ENCODE measurements around the gene DNA2.
"Not testable (repeated sequence)": the region's sequence is repeated elsewhere in the genome, so short reads cannot be mapped to it uniquely, and the experiment has no call there.

DNA2 gene, protein sequence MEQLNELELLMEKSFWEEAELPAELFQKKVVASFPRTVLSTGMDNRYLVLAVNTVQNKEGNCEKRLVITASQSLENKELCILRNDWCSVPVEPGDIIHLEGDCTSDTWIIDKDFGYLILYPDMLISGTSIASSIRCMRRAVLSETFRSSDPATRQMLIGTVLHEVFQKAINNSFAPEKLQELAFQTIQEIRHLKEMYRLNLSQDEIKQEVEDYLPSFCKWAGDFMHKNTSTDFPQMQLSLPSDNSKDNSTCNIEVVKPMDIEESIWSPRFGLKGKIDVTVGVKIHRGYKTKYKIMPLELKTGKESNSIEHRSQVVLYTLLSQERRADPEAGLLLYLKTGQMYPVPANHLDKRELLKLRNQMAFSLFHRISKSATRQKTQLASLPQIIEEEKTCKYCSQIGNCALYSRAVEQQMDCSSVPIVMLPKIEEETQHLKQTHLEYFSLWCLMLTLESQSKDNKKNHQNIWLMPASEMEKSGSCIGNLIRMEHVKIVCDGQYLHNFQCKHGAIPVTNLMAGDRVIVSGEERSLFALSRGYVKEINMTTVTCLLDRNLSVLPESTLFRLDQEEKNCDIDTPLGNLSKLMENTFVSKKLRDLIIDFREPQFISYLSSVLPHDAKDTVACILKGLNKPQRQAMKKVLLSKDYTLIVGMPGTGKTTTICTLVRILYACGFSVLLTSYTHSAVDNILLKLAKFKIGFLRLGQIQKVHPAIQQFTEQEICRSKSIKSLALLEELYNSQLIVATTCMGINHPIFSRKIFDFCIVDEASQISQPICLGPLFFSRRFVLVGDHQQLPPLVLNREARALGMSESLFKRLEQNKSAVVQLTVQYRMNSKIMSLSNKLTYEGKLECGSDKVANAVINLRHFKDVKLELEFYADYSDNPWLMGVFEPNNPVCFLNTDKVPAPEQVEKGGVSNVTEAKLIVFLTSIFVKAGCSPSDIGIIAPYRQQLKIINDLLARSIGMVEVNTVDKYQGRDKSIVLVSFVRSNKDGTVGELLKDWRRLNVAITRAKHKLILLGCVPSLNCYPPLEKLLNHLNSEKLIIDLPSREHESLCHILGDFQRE

DNA sequence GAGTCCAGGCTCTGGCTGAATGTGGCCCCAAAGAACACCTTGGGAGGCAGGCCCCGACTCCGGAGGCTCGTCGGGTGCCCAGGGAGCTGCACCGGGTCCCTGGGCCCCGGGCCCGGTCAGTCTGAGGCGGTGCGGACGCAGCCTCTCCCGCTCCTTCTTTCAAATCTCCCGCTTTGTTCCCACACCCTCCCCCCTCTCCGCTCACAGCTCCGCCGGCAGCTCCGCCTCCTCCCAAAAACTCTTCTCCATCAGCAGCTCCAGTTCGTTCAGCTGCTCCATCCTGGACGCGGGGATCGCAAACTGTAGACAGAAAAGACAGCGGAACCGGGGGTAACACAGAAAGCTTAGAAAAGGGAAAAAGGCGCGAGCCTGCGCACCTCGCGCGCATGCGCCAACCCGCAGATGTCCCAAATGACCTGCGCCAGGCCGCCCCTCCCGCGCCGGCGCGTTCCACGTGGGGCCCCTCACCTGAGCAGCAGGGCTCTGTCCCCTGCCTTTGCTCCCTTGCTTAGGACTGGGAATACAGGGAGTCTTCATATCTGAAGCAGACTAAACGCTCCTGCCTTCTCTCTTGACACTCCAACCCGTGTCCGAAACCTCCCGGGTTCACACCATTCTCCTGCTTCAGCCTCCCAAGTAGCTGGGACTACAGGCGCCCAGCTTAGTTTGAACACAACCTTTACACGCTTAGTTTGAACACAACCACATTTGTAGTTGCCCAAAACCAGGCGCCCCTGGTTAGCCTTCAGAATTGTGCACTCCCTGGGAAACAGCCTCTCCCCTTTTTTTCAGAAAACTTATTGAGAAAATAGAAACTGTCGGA, at the start of gene DNA2:
TSS of gene DNA2 (minus strand) at position 388 of the 823 bp plus-strand sequence. CDS start at position 279, 109 bp downstream.
- Histone ChIP-seq H3K4me2 (ENCODE audit: low read length) (peak within 1 kb of the TSS; percentile 95), H3K9ac (ENCODE audit: low read length) (peak within 1 kb of the TSS; percentile 94), H3K9me2 (ENCODE audit: low read depth, low read length) (no peaks in the 10 kb centered on the region), H3K36me3 (ENCODE audit: insufficient read depth, low read length) (peaks cover 32% of the 10 kb centered on the region), H3K27me3 (ENCODE audit: insufficient read depth, low read length) (no peaks in the 10 kb centered on the region), H3K27ac (ENCODE audit: low read depth, low read length, poor library complexity, severe bottlenecking) (peak within 1 kb of the TSS; percentile 52), H4K20me1 (ENCODE audit: insufficient read depth, low read length) (no peaks in the 10 kb centered on the region), H3K9me3 (ENCODE audit: low read length) (no peaks in the 10 kb centered on the region), H2AFZ (ENCODE audit: low read length) (0 out of 2 replicates have a peak within 1 kb of the TSS, but pooled peaks have one; percentile 22), H3F3A (ENCODE audit: insufficient read depth, low read length) (no peaks in the 10 kb centered on the region), H3K79me2 (ENCODE audit: insufficient read depth, low read length) (peaks cover 40% of the 10 kb centered on the region), H3K4me1 (ENCODE audit: insufficient read depth, low read length, severe bottlenecking) (peaks cover 19% of the 10 kb centered on the region), H3K4me3 (ENCODE audit: low read depth, low read length, poor library complexity, severe bottlenecking) (peak within 1 kb of the TSS; percentile 90)
- TF ChIP-seq EZH2 (IDR thresholded peaks at IDR 0.05; ENCODE audit: borderline replicate concordance, low read length) = no peak
- TF ChIP-seq, protein P1, sequence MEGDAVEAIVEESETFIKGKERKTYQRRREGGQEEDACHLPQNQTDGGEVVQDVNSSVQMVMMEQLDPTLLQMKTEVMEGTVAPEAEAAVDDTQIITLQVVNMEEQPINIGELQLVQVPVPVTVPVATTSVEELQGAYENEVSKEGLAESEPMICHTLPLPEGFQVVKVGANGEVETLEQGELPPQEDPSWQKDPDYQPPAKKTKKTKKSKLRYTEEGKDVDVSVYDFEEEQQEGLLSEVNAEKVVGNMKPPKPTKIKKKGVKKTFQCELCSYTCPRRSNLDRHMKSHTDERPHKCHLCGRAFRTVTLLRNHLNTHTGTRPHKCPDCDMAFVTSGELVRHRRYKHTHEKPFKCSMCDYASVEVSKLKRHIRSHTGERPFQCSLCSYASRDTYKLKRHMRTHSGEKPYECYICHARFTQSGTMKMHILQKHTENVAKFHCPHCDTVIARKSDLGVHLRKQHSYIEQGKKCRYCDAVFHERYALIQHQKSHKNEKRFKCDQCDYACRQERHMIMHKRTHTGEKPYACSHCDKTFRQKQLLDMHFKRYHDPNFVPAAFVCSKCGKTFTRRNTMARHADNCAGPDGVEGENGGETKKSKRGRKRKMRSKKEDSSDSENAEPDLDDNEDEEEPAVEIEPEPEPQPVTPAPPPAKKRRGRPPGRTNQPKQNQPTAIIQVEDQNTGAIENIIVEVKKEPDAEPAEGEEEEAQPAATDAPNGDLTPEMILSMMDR (IDR thresholded peaks at IDR 0.05; ENCODE audit: low read length) = no peak

DNA sequence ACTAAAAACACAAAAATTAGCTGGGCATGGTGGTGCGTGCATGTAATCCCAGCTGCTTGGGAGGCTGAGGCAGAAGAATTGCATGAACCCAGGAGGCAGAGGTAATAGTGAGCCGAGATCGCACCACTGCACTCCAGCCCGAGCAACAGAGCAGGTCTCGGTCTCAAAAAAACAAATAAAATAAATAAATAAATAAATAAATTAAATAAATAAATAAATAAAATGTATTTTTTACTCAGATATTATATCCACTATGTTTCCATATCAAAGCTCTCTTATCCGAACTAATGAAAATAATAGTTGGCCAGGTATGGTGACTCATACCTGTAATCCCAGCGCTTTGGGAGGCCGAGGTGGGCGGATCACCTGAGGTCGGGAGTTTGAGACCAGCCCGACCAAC, 46.8 kb upstream of the DNA2 start:
- not testable (repeated sequence) for H3K4me2 ChIP-seq (ENCODE audit: low read length); H3K9me3 ChIP-seq (ENCODE audit: low read length); H3K27me3 ChIP-seq (ENCODE audit: insufficient read depth, low read length); H3K9me2 ChIP-seq (ENCODE audit: low read depth, low read length); H3K4me1 ChIP-seq (ENCODE audit: insufficient read depth, low read length, severe bottlenecking); H3K4me3 ChIP-seq (ENCODE audit: low read depth, low read length, poor library complexity, severe bottlenecking); H3K36me3 ChIP-seq (ENCODE audit: insufficient read depth, low read length); H4K20me1 ChIP-seq (ENCODE audit: insufficient read depth, low read length); H3K27ac ChIP-seq (ENCODE audit: low read depth, low read length, poor library complexity, severe bottlenecking); H2AFZ ChIP-seq (ENCODE audit: low read length); H3K9ac ChIP-seq (ENCODE audit: low read length); H3F3A ChIP-seq (ENCODE audit: insufficient read depth, low read length); H3K79me2 ChIP-seq (ENCODE audit: insufficient read depth, low read length)

DNA sequence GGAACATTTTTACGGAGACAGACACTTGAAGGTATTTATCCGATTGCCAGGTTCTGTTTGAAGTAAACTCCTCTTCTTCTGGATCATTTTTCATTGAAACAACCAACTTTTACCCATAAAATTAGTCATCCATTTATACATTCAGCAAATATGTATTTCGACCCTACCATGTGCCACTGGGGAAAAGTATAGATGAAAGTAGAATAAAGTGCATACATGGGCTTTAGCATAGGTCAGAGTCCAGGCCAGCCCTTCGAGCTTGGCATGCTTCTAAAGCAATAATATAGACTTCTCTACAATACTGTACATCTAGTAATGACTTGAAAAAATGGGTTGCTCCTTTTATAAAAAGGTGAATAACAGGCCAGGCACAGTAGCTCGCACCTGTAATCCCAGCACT, 45.4 kb upstream of the DNA2 start:
- no peaks in the 10 kb centered on the region for H4K20me1 ChIP-seq (ENCODE audit: insufficient read depth, low read length)
- no peaks in the 10 kb centered on the region for H3F3A ChIP-seq (ENCODE audit: insufficient read depth, low read length)
- no peaks in the 10 kb centered on the region for H3K4me1 ChIP-seq (ENCODE audit: insufficient read depth, low read length, severe bottlenecking)
- H3K27ac ChIP-seq (ENCODE audit: low read depth, low read length, poor library complexity, severe bottlenecking) = no peak overlapping the region
- no peak overlapping the region for H3K9ac ChIP-seq (ENCODE audit: low read length)
- H3K9me3 ChIP-seq (ENCODE audit: low read length) = no peaks in the 10 kb centered on the region
- H3K27me3 ChIP-seq (ENCODE audit: insufficient read depth, low read length) = no peaks in the 10 kb centered on the region
- no peak overlapping the region for H3K4me2 ChIP-seq (ENCODE audit: low read length)
- no peaks in the 10 kb centered on the region for H3K9me2 ChIP-seq (ENCODE audit: low read depth, low read length)
- H2AFZ ChIP-seq (ENCODE audit: low read length) = no peak overlapping the region
- H3K4me3 ChIP-seq (ENCODE audit: low read depth, low read length, poor library complexity, severe bottlenecking) = no peak overlapping the region
- no peaks in the 10 kb centered on the region for H3K79me2 ChIP-seq (ENCODE audit: insufficient read depth, low read length)
- TF ChIP-seq EZH2 (IDR thresholded peaks at IDR 0.05; ENCODE audit: borderline replicate concordance, low read length) = no peak
- TF ChIP-seq, protein P1 (IDR thresholded peaks at IDR 0.05; ENCODE audit: low read length) = no peak
- H3K36me3 ChIP-seq (ENCODE audit: insufficient read depth, low read length) = peaks cover 3% of the 10 kb centered on the region; the same call in 1 of the 2 replicates
